Vagina (tissue), 2 donors: ENCODE measurements around the gene CTNNBL1. TPM values are rescaled to one million over a fixed set of nuclear protein-coding genes. Genes with fewer than 3 reads are reported as not detected.

Source experiments
- DNase-seq, 2 donors: peaks; one replicate each; pipeline ENCODE4 v3.0.0-alpha.2; 2017; ENCODE audit errors: extremely low spot score in 2 of 2
- H3K27ac ChIP-seq: fragments of 200-600 bp; sonication (generic); one replicate; pipeline ENCODE4 v1.5.1; 2019
- H3K27me3 ChIP-seq: fragments of 200-600 bp; sonication (generic); one replicate; pipeline ENCODE4 v1.5.1; 2019
- H3K36me3 ChIP-seq, 2 donors: fragments of 200-600 bp; sonication (generic); one replicate each; pipeline ENCODE4 v1.5.1; 2017 to 2019
- H3K4me1 ChIP-seq: fragments of 200-600 bp; sonication (generic); one replicate; pipeline ENCODE4 v1.5.1; 2019
- H3K4me3 ChIP-seq, 2 donors: fragments of 200-600 bp; sonication (generic); 1 replicate in 1 of 2; 2 replicates in 1 of 2; pipeline ENCODE4 v1.5.1; 2016 to 2019
- H3K9me3 ChIP-seq: fragments of 200-600 bp; sonication (generic); one replicate; pipeline ENCODE4 v1.5.1; 2019
- CTCF ChIP-seq, 3 experiments: fragments of 450-650 bp in 2 of 3; fragments of 200-600 bp in 1 of 3; sonication (generic) in 1 of 3; IDR thresholded peaks; one replicate each; pipeline ENCODE4 v1.5.1; 2017 to 2019; ENCODE audit warnings: antibody characterized with exemption in 3 of 3, mild to moderate bottlenecking in 2 of 3, moderate library complexity in 2 of 3
- POLR2A ChIP-seq, 2 donors: fragments of 450-650 bp; IDR thresholded peaks; one replicate each; pipeline ENCODE4 v1.6.1; 2017; ENCODE audit warnings: antibody characterized with exemption in 2 of 2, mild to moderate bottlenecking in 2 of 2, moderate library complexity in 2 of 2
- POLR2AphosphoS5 ChIP-seq, 2 donors: sonication (generic); formaldehyde crosslinking; IDR thresholded peaks; one replicate each; pipeline ENCODE4 v1.9.0; 2017; ENCODE audit warnings: antibody characterized with exemption in 2 of 2, mild to moderate bottlenecking in 2 of 2, low read depth in 1 of 2; ENCODE audit not compliant: insufficient read depth in 1 of 2
- intact Hi-C: fragments of 100-400 bp; cut with DNase I; formaldehyde crosslinking; loops from one replicate; pipeline ENCODE4 v1.15.1; 2023
- total RNA-seq: library from RNA; depleted of rRNA; stranded (reverse); fragments of >200 nt; gene quantifications from one replicate; pipeline ENCODE4 v1.2.3, GENCODE V29; 2016

The CTNNBL1 gene
- total RNA-seq, 1 donor from 2014 or later: 40.3 TPM

- no peaks in the 10 kb centered on the region for H3K27me3 ChIP-seq
- H3K9me3 ChIP-seq: no peaks in the 10 kb centered on the region
- TF ChIP-seq POLR2A (IDR thresholded peaks at IDR 0.05) (no peak), POLR2AphosphoS5 (IDR thresholded peaks at IDR 0.05; ENCODE audit: insufficient read depth in 1 of 2, low read depth in 1 of 2) (no peak), CTCF (IDR thresholded peaks at IDR 0.05) (no peak)
- H3K36me3 ChIP-seq: peaks cover 0 to 34% of the 10 kb centered on the region in 2 donors
- intact Hi-C loops: no loop called here
- H3K4me3 ChIP-seq: no peak overlapping the region
- H3K27ac ChIP-seq: no peak overlapping the region
- no peak for DNase-seq
- no peaks in the 10 kb centered on the region for H3K4me1 ChIP-seq
These were observed 148.1 kb downstream of the CTNNBL1 start for GRCh38 chr20:37841971-37842370.

GRCh38 chr20:37845241-37845681 lies 151.4 kb downstream of the CTNNBL1 start:
- Histone ChIP-seq H3K9me3 (no peaks in the 10 kb centered on the region), H3K4me3 (no peak overlapping the region), H3K4me1 (no peaks in the 10 kb centered on the region), H3K36me3 (peaks cover 0 to 36% of the 10 kb centered on the region in 2 donors), H3K27me3 (no peaks in the 10 kb centered on the region), H3K27ac (no peak overlapping the region)
- TF ChIP-seq POLR2A (IDR thresholded peaks at IDR 0.05) (no peak), POLR2AphosphoS5 (IDR thresholded peaks at IDR 0.05; ENCODE audit: insufficient read depth in 1 of 2, low read depth in 1 of 2) (no peak), CTCF (IDR thresholded peaks at IDR 0.05) (no peak)
- intact Hi-C loops: no loop called here
- DNase-seq: no peak

- no peak overlapping the region for H3K4me3 ChIP-seq
- peaks cover 0 to 36% of the 10 kb centered on the region in 2 donors for H3K36me3 ChIP-seq
- no peak overlapping the region for H3K27ac ChIP-seq
- H3K9me3 ChIP-seq: no peaks in the 10 kb centered on the region
- H3K27me3 ChIP-seq: no peaks in the 10 kb centered on the region
- intact Hi-C loops: no loop called here
- no peak for DNase-seq
- H3K4me1 ChIP-seq: no peaks in the 10 kb centered on the region
- TF ChIP-seq CTCF (IDR thresholded peaks at IDR 0.05): no peak
- no peak for TF ChIP-seq POLR2AphosphoS5 (IDR thresholded peaks at IDR 0.05; ENCODE audit: insufficient read depth in 1 of 2, low read depth in 1 of 2)
- no peak for TF ChIP-seq POLR2A (IDR thresholded peaks at IDR 0.05)
These were observed 152.0 kb downstream of the CTNNBL1 start for GRCh38 chr20:37845878-37846277.

GRCh38 chr20:37846573-37846972 lies 152.7 kb downstream of the CTNNBL1 start:
- DNase-seq: no peak
- Histone ChIP-seq H3K36me3 (peaks cover 0 to 29% of the 10 kb centered on the region in 2 donors), H3K4me1 (no peaks in the 10 kb centered on the region), H3K9me3 (no peaks in the 10 kb centered on the region), H3K27ac (no peak overlapping the region), H3K27me3 (no peaks in the 10 kb centered on the region), H3K4me3 (no peak overlapping the region)
- intact Hi-C loops: no loop called here
- TF ChIP-seq POLR2AphosphoS5 (IDR thresholded peaks at IDR 0.05; ENCODE audit: insufficient read depth in 1 of 2, low read depth in 1 of 2): no peak
- no peak for TF ChIP-seq POLR2A (IDR thresholded peaks at IDR 0.05)
- no peak for TF ChIP-seq CTCF (IDR thresholded peaks at IDR 0.05)

GRCh38 chr20:37848706-37849105 lies 154.9 kb downstream of the CTNNBL1 start:
- H3K4me1 ChIP-seq: no peaks in the 10 kb centered on the region
- intact Hi-C loops: no loop called here
- H3K27me3 ChIP-seq: no peaks in the 10 kb centered on the region
- no peak overlapping the region for H3K4me3 ChIP-seq
- DNase-seq: no peak
- peaks cover 0 to 19% of the 10 kb centered on the region in 2 donors for H3K36me3 ChIP-seq
- H3K9me3 ChIP-seq: no peaks in the 10 kb centered on the region
- TF ChIP-seq POLR2AphosphoS5 (IDR thresholded peaks at IDR 0.05; ENCODE audit: insufficient read depth in 1 of 2, low read depth in 1 of 2): no peak
- no peak for TF ChIP-seq CTCF (IDR thresholded peaks at IDR 0.05)
- no peak for TF ChIP-seq POLR2A (IDR thresholded peaks at IDR 0.05)
- H3K27ac ChIP-seq: no peak overlapping the region
